ENCODE data around the gene NAV2.

GRCh38 chr11:19861171-19861570, 148.5 kb downstream of the NAV2 start:
- TF ChIP-seq CTCF (conservative IDR thresholded peaks at IDR 0.05 in 1 of 2, IDR thresholded peaks at IDR 0.05 in 1 of 2; ENCODE audit: low read depth in 1 of 2, low read length in 2 of 2) (no peak), EZH2 (IDR thresholded peaks at IDR 0.05; ENCODE audit: low read length, missing control alignments) (no peak)
